Mammary microvascular endothelial cell (primary cell): ENCODE results near the gene CUEDC2. TPM values are rescaled to one million over a fixed set of nuclear protein-coding genes. Genes with fewer than 3 reads are reported as not detected.

ENCODE experiments used
- total RNA-seq: library from RNA; depleted of rRNA; stranded (reverse); fragments of >200 nt; gene quantifications from 2 replicates; pipeline ENCODE4 v1.2.3, GENCODE V29; 2015

Gene CUEDC2
- total RNA-seq = 57.9 and 74.5 TPM in 2 replicates

DNA sequence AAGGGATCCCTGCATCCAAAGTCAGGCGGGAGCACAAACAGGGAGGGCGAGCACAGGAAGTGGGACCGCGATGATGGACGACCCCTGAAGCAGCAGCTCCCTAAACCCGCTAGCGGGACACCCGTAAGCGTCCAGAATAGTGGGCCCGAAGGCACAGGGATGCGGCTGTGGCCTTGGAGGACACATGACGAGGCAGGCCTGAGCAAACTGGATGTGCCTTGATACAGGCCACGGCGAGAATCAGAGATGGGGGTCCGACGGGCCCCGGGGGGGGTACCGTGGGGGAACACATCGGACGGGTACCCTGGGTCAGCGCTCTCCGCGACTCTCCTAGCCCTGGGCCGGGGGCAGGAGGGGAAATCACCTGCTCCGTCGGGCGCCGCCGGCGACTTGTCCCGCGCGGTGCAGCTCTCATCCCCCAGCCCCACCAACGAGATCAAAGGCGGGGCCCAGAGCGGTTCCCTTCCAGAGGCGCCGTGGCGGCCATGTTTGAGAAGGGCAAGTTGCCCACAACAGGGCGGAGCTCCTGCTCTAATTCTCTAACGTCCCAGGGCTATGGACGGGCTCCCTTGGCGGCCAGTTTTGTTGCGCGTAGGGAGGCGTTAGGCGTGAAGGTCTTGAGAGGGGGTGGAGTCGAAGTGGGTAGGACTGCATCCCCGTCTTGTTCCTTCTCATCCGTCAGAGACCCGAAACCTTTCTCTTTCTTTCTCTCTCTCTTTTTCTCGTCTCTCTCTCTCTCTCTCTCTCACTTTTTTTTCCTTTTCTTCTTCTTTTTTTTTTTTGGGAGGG is at the start of gene CUEDC2:
Gene CUEDC2, minus strand, starts transcription at position 413 of the 789 bp plus-strand sequence. CDS start 7,386 bp downstream, outside the sequence.

GRCh38 chr10:102451105-102451969 is 19.0 kb upstream of the CUEDC2 start, which contains the start of gene C10orf95:
C10orf95 (minus strand) TSS chr10:102451543; CDS start chr10:102451093, 450 bp downstream.

GRCh38 chr10:102420714-102421506 is 11.5 kb downstream of the CUEDC2 start, which contains the start of gene FBXL15:
FBXL15 (plus strand) TSS chr10:102420836; CDS start chr10:102421130, 294 bp downstream.

GRCh38 chr10:102418622-102419268 is 13.6 kb downstream of the CUEDC2 start, which contains the start of gene PSD:
PSD (minus strand) TSS chr10:102418785; CDS start chr10:102417038, 1,747 bp downstream.

DNA sequence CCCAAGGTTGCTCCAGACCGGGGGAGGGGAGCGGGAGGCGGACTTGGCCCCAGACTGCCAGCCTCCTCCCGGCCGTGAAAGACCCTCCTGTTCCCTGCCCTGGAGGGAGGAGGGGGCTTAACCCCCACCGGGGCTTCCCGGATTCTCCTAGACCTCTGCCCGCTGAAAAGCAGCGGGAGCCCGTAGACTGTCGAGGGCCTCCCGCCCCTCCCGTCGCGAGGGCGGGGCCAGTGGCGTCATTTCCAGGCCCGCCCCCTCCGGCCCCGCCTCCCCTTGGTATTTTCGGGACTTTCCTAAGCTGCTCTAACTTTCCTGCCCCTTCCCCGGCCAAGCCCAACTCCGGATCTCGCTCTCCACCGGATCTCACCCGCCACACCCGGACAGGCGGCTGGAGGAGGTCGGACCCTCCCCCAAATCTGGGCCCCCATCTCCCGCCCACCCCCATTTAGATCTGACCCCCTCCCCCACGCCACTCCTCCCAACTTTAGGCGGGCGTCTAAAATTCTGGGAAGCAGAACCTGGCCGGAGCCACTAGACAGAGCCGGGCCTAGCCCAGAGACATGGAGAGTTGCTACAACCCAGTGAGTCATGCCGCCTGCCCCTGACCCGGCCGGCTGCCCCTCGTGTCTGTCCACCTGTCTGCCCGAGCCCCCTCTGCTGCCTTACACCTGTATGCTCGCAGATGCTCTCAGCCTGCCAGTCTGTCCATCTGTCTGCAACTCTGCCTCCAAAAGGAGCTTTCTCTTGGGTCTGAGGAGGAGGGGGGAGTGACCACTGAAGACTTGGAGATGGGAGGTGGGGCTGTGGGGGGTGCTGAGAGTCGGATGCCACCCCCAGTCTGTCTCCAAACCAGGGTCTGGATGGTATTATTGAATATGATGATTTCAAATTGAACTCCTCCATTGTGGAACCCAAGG is 36.7 kb downstream of the CUEDC2 start, which contains the start of gene NFKB2:
Gene NFKB2, plus strand, starts transcription at position 306 of the 917 bp plus-strand sequence. Its CDS starts 255 bp downstream, at position 561.

Other genes starting within 250 kb of the CUEDC2 start
- gene ELOVL3, start 206.3 kb downstream of the CUEDC2 start, total RNA-seq = not detected in 2 replicates
- gene PITX3, start 191.1 kb downstream of the CUEDC2 start, total RNA-seq = not detected in 2 replicates
- 39.7 and 44.3 TPM in 2 replicates for gene GBF1, start 187.0 kb downstream of the CUEDC2 start, total RNA-seq
- 38.9 and 42.8 TPM in 2 replicates for gene NFKB2, start 36.9 kb downstream of the CUEDC2 start, total RNA-seq
- gene PSD, start 13.8 kb downstream of the CUEDC2 start, total RNA-seq = not detected in 2 replicates
- 10.4 and 12.7 TPM in 2 replicates for gene FBXL15, start 11.7 kb downstream of the CUEDC2 start, total RNA-seq
- gene C10orf95, start 19.0 kb upstream of the CUEDC2 start, total RNA-seq = not detected in 2 replicates
- gene ACTR1A, start 70.1 kb upstream of the CUEDC2 start, total RNA-seq = 198 and 213 TPM in 2 replicates
- 5.1 and 7.0 TPM in 2 replicates for gene SUFU, start 71.4 kb upstream of the CUEDC2 start, total RNA-seq
- 141 and 150 TPM in 2 replicates for gene TRIM8, start 211.9 kb upstream of the CUEDC2 start, total RNA-seq